CD4-positive, alpha-beta T cell treated with Interleukin-21 for 1 hour (primary cell): ENCODE data around the gene CCDC18.
"Not testable (repeated sequence)": the region's sequence is repeated elsewhere in the genome, so short reads cannot be mapped to it uniquely, and the experiment has no call there.

Source experiments
- DNase-seq: peaks from one replicate; pipeline ENCODE4 v3.0.0-alpha.2; 2020

CCDC18 gene

GRCh38 chr1:93180723-93181613, at the start of gene CCDC18:
Gene CCDC18 (plus strand): TSS chr1:93180724. CDS start chr1:93183362, 2,638 bp downstream.
- DNase-seq, result peak; percentile 68

GRCh38 chr1:93132638-93133037, 47.9 kb upstream of the CCDC18 start:
- DNase-seq, result no peak

- DNase-seq, result no peak
Measured at GRCh38 chr1:93136445-93136844, 44.1 kb upstream of the CCDC18 start.

- DNase-seq, result no peak
Measured at GRCh38 chr1:93137604-93138292, 42.8 kb upstream of the CCDC18 start.

GRCh38 chr1:93140106-93140505, 40.4 kb upstream of the CCDC18 start:
- DNase-seq, result no peak

GRCh38 chr1:93142161-93142560, 38.4 kb upstream of the CCDC18 start:
- DNase-seq, result no peak

- DNase-seq, result no peak
Measured at GRCh38 chr1:93143136-93143535, 37.4 kb upstream of the CCDC18 start.

GRCh38 chr1:93143769-93144168, 36.8 kb upstream of the CCDC18 start:
- DNase-seq, result no peak

DNA sequence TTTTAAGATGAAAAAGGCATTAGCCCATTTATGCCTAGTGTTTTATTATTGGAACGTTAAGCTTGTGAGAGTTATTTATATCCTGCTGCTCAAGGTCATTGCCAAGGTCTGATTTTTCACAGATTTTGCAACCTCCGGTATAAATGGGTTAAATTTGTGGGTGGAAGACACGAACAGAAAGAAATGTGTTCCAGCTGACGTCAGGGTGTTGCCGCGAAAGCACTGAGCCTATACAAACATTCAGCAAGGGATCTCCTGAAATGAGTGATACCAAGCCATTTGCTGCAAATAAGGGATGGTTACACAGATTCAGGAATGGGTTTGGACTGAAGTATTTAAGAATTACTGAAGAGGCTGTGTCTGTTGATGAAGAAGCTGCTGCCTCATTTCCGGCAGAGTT, 32.5 kb upstream of the CCDC18 start:
- DNase-seq, result no peak

DNA sequence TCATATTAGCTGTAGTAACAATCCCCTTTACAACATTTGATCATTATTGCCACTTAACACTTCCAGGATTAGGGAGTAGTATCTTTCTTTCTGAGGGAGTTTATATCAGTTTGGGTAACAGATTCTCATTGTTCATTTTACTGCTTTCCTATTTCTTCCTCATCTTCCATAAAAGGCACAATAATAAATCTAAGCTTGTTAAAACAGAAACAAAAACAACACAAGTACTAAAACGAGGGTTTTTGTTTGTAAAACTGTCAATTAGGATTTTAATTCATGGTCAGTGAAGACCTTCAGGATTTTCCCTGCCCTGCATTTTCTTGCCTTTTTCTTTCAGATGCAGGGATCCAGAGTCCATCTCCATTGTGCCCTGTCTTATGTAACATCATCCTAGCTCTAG, 29.8 kb upstream of the CCDC18 start:
- DNase-seq, result no peak

DNA sequence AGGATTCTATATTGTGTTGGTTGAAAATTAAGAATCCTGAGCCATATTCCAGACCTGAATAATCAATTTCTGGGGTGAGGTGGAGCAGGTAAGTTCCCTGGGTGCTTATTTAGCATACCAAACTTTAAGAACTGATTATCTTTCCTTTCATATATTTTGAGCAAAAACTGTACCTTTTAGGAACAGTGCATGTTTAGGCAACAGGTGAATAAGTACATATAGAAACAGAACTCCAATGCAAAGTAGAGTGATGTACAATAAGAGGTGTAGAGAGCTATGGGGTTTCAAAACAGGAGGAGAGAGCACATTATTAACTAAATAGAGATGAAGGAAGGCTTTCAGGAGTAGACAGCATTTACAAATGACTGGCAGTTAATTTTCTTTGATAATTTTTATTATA, 29.1 kb upstream of the CCDC18 start:
- no peak for DNase-seq

DNA sequence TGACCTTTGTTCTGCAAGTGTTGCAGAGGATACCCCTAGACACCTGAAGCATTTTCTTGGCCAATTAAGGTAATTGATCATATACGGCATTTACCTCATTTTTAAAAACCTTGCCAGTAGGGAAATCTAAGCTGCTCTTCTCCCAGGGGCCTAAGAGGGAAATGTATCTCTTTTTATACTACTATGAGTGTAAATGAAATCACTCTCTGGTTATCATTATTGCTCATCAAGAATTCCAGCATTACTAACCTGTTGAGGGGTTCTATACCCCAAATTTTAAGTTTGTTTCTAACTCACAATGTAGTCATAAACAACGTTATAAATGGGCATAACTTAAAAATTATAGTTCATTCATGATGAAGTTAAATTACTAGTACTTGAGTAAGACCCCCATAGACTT, 27.7 kb upstream of the CCDC18 start:
- DNase-seq, result no peak

- no peak for DNase-seq
Measured at GRCh38 chr1:93154898-93155297, 25.6 kb upstream of the CCDC18 start.

DNA sequence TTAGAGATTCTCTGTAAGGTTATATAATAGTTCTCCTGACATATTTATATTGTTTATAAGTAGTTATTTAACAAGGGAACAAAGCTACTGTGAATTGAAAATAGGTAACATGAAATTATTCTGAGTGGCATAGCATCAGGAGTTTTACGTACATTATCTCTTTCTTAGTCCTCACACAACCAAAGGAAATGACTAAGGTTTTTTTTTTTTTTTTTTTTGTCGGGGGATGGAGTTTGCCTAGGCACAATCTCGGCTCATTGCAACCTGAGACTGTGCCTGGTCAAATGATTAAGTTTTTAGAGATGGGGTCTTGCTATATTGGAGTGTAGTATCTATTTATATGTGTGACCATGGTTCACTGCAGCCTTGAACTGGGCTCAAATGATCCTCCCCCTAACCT, 25.2 kb upstream of the CCDC18 start:
- DNase-seq, result no peak

DNA sequence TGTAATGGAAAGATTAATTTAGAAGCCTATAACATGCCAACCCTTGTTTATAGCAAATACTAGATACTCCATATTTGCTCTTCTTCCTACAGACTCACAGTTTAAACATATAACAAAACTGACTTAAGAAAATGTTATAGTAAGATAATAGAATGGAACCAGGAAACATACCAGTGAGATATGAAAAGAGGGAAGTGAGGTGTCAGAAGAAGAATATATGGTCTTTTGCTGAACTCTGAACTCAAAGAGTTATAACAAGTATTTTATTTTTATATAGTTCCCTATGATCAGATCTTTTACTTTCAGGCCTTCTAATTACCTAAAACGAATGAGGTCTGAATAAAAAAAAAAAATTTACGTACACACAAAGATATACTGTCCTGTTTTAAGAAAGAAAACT, 21.2 kb upstream of the CCDC18 start:
- DNase-seq, result no peak

DNA sequence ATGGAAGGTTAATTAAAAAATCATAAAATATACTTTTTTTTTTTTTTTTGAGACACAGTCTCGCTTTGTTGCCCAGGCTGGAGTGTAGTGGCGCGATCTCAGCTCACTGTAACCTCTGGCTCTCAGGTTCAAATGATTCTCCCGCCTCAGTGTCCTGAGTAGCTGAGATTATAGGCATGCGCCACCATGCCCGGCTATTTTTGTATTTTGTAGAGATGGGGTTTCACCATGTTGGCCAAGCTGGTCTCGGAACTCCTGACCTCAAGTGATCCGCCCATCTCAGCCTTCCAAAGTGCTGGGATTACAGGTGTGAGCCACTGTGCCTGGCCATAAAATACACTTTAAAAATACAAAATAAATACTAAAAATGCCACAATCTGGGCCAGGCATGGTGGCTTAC, 17.2 kb upstream of the CCDC18 start:
- not testable (repeated sequence) for DNase-seq

DNA sequence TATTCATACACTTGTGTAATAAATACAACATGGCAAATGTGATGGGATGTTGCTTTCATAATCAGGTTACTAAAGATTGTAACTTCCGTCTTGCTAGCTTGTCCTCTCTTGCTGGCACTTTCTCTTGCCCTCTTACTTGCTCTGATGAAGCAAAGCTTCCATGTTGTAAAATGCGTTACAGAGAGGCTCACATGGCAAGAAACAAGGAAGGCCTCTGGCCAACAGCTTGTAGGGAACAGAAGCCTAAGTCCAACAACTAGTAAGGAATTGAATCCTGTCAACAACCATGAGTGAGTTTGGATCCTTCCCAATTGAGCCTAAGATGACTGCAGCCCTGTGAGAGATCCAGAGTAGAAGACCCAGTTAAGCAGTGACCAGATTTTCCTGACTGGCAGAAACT, 15.7 kb upstream of the CCDC18 start:
- no peak for DNase-seq

GRCh38 chr1:93165895-93166294, 14.6 kb upstream of the CCDC18 start:
- DNase-seq, result not testable (repeated sequence)

DNA sequence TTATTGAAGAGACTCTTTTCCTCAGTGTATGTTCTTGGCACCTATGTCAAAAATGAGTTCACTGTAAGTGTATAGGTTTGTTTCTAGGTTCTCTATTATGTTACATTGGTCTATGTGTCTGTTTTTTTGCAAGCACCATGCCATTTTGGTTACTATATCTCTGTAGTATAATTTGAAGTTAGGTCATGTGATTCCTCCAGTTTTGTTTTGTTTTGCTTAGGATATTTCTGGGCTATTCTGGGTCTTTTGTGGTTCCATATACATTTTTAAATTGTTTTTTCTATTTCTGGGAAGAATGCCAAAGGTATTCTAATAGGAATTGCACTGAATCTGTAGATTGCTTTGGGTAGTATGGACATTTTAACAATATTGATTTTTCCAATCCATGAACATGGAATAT, 13.5 kb upstream of the CCDC18 start:
- no peak for DNase-seq

DNA sequence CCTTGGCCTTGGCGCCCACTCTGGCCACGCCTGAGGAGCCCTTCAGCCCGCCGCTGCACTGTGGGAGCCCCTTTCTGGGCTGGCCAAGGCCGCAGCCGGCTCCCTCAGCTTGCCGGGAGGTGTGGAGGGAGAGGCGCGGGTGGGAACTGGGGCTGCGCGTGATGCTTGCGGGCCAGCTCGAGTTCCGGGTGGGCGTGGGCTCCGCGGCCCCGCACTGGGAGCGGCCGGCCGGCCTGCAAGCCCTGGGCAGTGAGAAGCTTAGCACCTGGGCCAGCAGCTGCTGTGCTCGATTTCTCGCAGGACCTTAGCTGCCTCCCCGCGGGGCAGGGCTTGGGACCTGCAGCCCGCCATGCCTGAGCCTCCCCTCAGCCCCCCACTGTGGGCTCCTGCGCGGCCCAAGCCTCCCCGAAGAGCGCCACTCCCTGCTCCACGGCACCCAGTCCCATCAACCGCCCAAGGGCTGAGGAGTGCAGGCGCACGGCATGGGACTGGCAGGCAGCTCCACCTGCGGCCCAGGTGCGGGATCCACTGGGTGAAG, 10.3 kb upstream of the CCDC18 start:
- DNase-seq, result not testable (repeated sequence)

GRCh38 chr1:93171549-93172034, 8.9 kb upstream of the CCDC18 start:
- DNase-seq, result no peak

- no peak for DNase-seq
Measured at GRCh38 chr1:93172778-93173177, 7.7 kb upstream of the CCDC18 start.

- not testable (repeated sequence) for DNase-seq
Measured at GRCh38 chr1:93174638-93175037, 5.9 kb upstream of the CCDC18 start.

DNA sequence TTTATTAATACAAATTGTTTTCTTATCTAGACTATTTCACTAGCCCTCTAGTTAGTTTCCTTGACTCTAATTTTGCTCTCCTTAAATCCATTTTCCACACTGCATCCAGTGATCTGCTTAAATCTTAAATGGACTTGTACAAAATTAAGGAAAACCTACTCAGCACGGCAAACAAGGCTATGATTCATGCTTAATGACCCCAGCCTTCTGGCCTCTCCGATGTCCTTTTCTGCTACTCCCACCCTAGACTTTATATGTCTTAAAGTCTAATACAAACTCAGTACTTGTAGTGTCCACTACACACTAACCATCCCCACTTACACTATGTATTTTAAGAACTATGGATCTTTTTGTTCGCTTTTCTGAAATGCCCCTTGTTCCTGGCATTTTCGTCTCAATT, 2.5 kb upstream of the CCDC18 start:
- no peak for DNase-seq
